H1 (cell line): ENCODE measurements around the gene ACSF3. TPM values are rescaled to one million over a fixed set of nuclear protein-coding genes. Genes with fewer than 3 reads are reported as not detected.

Source experiments
- EZH2 ChIP-seq: fragments of 200-600 bp; sonication (generic); IDR thresholded peaks from 2 replicates; pipeline ENCODE4 v1.7.1; 2012; ENCODE audit warnings: low read depth, mild to moderate bottlenecking, moderate library complexity, low read length, inconsistent platforms; ENCODE audit not compliant: severe bottlenecking
- SIN3A ChIP-seq, 2 experiments: IDR thresholded peaks in 1 of 2; conservative IDR thresholded peaks in 1 of 2; 2 replicates each; pipeline ENCODE4 v1.6.1; 2011 to 2012; ENCODE audit warnings: low read length in 2 of 2, improper control_type of control experiment in 1 of 2, low read depth in 1 of 2, mild to moderate bottlenecking in 1 of 2
- SIX5 ChIP-seq: IDR thresholded peaks from 2 replicates; pipeline ENCODE4 v1.6.1; 2011; ENCODE audit warnings: mild to moderate bottlenecking, low read depth, low read length
- polyA plus RNA-seq, 7 experiments: library from polyadenylated mRNA; depleted of rRNA in 3 of 7; stranded (reverse) in 5 of 7; unstranded in 2 of 7; fragments of >200 nt in 5 of 7; fragments of 200-250 nt in 2 of 7; gene quantifications; 1 replicate in 5 of 7; 2 replicates in 1 of 7; 4 replicates in 1 of 7; pipeline versions ENCODE4 v1.2.1 to v1.2.3, GENCODE V29; 2011 to 2013; ENCODE audit warnings: missing spikeins in 2 of 7, mixed read lengths in 2 of 7
- total RNA-seq: library from RNA; stranded (reverse); fragmentation: NEBNext Ultra II Directional; extraction: Animal tissue kit (Norgen Biotek cat#: 25700); gene quantifications from 2 replicates; pipeline ENCODE4 v1.2.1, GENCODE V29; 2021
- TF ChIP-seq, protein P1 (sequence below): IDR thresholded peaks from 2 replicates; pipeline ENCODE4 v1.6.1; 2011; ENCODE audit warnings: low read depth, mild to moderate bottlenecking, low read length; ENCODE audit not compliant: insufficient read depth

The ACSF3 gene
- total and polyA plus RNA-seq, 2 of the 8 experiments (the other 6 are each of a cell fraction or from before 2014, with no cell fraction given) = 15.6 to 22.9 TPM

DNA sequence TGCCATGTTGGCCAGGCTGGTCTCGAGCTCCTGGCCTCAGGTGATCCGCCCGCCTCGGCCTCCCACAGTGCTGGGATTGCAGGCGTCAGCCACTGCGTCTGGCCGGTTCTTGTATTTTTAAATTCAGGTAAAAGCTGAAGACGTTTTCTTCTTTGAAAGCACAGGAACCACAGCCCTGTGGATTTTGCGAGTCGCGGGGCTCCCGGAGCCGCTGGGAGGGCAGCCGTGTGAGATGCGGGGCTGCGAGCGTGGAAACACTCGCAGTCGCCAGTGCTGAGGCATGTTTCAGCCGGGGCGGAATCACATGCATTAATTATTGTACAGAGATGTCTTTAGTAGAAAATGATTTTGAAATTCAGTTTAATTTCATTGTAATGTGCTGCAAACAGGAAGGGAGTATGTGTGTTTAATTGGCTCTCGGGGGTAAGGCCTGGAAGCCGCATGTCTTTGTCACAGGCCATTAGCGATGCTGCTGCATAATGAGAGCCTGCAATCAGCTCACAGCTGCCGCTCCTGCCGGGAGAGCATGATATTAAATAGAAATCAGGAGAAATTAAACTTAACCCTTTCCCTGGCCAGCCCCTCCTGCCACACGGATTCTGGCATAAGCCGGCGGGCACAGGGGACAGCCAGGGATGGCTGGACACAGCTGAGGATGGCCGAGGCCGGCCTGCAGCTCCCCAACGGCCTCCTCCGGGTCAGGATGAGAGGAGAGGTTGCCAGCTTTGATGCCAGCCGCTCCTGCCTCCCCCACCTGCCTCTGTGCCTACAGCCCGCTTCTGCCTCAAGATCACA is 42.5 kb downstream of the ACSF3 start (continued):
- TF ChIP-seq EZH2 (no peak), SIN3A (conservative IDR thresholded peaks at IDR 0.05 in 1 of 2, IDR thresholded peaks at IDR 0.05 in 1 of 2; ENCODE audit: low read depth in 1 of 2, low read length in 2 of 2) (no peak), SIX5 (no peak)
- TF ChIP-seq, protein P1, sequence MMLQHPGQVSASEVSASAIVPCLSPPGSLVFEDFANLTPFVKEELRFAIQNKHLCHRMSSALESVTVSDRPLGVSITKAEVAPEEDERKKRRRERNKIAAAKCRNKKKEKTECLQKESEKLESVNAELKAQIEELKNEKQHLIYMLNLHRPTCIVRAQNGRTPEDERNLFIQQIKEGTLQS = no peak
- TF ChIP-seq, all 59 proteins: peak for 0
